GM19455 (cell line): Measurements from ENCODE around the gene LRP6.

Experiments used
- ATAC-seq: cut with Tn5 transposase; IDR thresholded peaks from one replicate; pipeline ENCODE4 v1.9.1; 2021; ENCODE audit not compliant: unreplicated experiment

Gene LRP6

DNA sequence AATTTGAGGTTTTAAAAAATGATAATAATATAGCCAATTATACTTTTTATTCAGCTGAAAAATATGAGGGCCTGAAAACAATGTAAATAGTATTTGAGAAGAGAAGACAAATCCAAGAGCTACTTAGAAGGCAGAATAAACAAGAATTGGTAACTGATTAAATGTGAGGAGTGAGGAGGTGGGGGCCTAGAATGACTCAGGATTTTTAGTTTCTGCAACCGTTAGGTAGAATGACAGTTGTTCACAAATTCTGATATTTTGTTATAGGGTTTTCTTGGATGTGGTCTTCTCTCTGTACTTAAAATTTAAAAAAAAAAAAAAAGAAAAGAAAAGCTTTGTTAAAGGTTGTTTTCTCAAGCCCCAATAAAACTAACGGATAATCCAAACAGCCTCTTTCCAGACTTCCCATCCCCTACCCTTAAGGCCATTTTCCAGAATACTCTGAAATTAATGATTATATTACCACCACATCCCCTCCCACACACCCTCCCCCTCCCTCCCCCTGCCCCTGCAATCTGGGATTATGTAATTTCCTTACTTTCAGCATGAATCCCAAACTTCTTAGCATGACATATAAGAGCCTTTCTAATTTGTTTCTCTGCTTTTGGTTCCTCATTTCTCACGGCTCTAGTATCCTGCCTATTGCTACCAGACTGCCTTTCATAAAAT lies 50.4 kb downstream of the LRP6 start:
- ATAC-seq: no peak

DNA sequence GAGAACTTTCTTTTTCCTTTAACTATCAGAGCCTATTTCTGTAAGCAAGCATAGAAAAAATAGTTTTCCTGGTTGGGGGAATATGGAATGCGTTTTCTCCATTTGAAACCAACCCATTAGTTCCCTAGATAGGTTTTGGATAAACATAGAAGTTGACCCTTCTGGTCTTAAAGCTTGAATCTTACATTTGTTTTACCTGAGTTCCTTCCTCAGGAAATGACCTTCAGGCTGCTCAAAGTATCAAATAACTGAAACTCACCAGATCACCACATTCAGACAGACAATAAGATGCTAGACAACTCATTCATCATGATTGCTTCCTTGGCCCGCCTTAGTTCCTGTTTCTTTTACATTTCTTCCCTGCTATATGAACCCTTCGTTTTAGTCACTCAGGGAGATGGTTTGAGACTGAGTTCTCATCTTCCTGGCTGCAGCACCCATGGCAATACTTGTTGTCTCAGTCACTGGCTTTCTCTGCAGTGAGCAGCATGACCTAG lies 52.2 kb downstream of the LRP6 start:
- no peak for ATAC-seq

DNA sequence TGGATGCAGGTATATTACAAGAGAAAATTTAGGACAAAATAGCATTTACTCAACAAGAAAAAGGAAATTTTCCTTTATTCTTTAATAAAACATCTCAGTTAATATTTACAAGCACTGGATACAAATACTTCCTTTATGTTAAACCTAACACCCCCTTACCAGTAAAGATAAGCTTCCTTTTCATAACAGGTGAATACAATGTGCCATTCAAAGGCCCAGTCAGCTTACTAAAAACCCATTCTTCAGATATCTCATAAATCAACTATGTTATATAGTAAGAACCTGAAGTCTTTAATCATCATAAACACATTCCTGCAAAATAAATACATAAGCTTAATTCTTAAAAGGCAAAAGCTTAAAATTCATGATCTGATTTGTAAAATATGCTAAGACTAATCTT lies 52.6 kb downstream of the LRP6 start:
- ATAC-seq: no peak

DNA sequence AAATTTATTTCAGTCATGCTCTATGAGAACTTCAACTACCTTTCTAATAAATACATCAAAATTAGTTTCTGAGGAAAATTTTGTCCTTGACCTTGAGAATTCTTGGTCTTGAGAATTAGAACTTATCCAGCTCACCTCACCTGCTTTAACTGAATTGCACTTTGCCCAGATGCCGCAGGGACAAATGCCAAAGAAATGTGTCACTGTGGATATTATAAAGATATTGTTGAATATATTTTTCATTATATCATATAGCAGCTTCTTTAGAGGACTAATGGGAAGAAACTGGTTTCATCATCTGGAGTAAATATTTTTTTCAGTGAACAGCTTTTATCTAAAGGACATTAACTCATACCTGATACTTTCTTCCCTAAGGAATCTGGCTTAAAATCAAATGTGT lies 54.1 kb downstream of the LRP6 start:
- no peak for ATAC-seq

DNA sequence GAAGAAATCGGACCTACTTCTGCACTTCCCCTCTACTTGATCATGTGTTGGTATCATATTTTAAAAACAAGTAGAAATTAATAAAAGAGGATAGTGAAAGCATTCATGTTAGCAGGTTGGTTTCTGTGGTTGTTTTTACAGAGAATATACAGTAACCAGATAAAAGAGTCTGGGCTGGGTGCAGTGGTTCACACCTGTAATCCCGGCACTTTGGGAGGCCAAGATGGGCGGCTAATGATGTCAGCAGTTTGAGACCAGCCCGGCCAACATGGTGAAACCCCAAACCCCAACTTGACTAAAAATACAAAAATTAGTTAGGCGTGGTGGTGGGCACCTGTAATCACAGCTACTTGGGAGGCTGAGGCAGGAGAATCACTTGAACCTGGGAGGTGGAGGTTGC lies 55.9 kb downstream of the LRP6 start:
- ATAC-seq: no peak

DNA sequence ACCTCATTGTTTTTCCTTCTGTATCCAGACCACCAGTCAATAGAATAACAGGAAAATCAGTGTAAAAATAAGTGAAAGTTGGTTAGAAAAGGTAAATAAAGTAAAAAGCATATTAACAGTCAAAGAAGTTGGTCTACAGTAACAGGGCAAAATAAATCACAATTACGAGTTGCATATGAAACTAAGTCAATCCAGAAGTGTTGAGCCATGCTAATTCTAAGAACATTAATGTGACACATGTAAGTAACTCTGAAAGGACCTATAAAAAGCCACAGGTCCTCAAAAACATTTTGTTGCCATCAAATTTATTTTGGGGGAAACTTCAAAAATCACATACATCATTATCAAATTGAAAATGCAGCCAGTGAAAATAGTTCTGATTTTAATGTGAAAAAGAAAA lies 56.4 kb downstream of the LRP6 start:
- no peak for ATAC-seq

DNA sequence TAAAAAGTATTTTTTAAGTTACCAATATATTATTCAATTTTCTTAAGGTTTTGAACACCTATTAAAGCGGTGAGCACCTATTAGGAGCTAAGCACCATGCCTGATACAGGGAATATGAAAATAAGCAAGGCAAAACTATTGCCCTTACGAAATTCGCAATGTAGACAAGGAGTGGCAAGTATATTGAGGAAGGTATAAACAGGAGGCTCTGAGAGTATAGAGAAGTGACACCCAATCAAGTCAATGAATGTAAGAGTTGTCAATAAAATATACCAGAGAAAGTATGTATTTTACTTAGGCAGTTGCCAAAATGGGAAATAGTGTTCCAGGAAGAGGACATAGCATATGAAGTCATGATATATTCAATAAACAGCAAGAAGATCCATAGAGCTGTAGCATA lies 57.2 kb downstream of the LRP6 start:
- no peak for ATAC-seq

DNA sequence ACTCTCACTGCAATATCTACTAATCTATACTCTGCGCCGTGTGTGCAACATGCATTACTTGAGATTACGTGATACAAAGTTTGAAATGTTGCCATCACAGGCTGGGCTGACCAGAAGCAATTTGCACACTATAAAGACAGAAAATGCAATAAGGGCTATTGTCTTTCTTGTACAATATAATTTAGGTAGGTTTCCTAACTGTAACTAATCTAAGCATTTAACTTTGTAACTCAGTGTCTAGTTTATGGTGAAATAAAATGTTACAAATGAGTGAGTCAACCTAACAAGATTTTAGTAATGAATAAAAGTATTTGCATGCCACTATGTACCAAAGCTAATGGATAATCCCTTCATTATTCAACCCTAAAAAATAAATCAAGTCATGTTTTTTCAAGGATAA lies 57.8 kb downstream of the LRP6 start:
- no peak for ATAC-seq

DNA sequence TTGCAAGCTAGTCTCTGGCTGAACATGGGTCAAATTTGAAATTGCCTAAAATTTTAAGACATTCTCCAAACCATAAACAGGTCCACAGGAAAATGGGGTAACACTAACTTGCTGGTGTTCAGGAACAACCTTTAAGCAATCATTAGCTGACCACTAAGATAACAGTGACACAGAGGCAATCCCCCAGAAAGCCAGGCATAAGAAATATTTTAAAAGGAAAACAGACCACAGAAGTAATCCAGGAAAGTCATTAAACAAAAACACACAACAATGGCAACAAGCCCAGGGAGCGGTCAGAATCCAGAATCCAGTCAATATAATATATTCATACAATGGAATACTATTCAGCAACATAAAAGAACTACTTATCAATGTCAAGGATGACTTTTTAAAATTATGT lies 59.1 kb downstream of the LRP6 start:
- ATAC-seq: no peak

DNA sequence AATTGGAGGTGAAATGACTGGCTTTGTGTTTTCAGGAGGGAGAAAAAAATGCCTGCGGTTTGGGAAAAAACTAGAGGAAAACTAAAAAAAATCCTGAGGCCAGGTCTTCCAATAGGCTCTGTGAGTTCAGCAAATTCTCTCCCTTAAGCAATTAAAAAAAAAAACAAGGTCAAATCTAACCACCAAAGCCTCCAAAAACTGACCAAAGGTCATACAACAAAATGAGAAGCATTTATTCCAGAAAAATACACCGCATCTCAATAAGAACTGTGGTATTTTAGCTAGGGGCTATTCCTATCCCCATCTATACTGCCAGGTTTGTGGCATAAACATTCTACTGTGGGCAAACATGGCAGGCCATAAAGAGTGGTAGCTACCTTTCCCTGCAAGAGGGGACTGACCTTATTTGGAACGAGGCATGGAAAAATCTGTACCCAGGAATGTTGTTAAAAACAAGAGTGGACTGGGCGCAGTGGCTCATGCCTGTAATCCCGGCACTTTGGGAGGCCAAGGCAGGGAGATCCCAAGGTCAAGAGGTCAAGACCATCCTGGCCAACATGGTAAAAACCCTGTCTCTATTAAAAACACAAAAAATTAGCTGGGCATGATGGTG lies 60.0 kb downstream of the LRP6 start:
- no peak for ATAC-seq

DNA sequence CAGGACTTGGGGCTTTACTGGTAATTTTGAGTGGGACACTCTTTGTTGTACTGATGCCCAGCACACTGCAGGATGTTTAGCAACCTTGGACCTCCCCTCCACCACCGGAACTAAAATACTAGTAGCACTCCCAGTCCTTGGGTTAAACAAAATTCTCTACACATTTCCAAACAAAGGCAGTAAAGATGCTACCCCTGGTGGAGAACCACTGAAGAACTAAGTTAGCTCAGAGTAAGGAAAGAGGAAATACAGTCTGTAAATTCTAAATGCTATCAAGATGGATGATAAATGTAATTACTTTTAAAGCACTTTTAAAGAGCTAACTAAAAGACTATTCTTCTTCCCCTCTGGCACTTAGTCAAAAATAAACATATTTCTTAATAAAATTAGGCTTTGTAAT lies 64.1 kb downstream of the LRP6 start:
- ATAC-seq: no peak

DNA sequence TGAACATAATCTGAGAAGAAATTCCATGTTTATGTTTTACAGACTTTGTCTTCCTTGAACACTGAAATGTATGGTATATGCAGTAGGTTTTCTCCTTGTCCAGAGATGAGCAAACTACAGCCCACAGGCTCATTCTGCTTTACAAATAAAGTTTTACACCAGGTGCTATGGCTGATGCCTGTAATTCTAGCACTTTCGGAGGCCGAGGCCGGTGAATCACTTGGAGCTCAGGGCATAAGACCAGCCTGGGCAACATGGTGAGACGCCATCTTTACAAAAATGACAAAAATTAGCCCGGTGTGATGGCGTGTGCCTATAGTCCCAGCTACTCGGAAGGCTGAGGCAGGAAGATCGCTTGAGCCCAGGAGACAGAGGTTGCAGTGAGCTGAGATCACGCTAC lies 64.7 kb downstream of the LRP6 start:
- ATAC-seq: no peak

DNA sequence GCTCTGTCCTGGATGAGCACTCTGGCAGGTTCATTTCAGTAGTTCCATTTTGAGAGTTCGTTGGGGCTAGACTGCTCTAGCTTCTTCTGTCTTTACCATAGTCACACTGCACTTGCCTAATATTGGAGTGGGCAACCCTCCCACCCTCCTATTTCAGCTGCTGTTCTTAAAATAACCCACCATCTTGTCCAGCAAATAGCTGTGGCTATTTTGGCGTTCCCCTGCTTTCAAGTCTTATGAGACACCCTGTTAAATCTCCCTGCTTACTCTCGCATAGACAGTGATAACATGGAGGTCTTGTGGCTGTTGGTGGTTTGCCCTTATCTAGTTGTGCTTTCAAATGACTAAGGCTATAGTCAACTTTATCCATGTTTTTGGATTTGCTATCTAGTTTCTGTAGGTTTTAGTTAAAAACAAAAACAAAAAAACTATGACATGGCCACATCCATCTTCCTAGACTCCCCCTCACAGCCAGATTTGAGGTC lies 65.5 kb downstream of the LRP6 start:
- ATAC-seq: no peak

DNA sequence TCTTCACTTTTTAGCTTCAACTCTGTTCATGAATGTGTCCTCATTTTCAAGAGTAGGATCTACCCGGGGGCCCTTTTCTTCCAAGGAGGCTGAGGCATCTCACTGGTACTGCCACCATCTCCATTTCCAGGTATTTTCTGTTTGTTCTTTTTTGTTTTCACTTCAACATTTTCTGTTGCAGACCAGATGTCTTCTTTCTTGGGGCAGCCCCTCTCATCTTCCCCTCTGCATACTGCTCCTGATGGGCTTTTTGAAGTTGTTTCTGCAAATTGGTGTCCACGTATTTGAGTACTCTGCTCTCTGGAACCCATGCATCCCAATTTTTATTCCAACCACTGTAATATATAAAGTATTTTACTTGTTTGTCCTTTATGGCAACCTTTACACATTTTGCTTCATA lies 66.5 kb downstream of the LRP6 start:
- ATAC-seq: no peak

DNA sequence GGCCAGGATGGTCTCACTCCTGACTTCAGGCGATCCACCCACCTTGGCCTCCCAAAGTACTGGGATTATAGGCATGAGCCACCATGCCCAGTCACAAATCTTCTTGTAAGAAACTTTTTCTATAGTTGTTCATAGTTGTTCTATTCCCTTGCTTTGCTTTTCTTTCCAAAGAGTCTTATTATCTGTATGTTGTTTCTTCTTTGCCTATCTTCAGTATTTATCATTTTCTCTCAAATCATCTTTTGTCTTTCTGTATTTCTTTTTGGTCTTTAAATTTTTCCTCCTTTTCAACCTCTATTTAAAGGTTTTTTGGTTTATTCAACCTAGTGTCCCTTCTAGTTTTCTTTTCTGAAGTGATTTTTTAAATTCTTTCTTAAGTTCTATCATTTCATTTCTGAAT lies 68.7 kb downstream of the LRP6 start:
- no peak for ATAC-seq

DNA sequence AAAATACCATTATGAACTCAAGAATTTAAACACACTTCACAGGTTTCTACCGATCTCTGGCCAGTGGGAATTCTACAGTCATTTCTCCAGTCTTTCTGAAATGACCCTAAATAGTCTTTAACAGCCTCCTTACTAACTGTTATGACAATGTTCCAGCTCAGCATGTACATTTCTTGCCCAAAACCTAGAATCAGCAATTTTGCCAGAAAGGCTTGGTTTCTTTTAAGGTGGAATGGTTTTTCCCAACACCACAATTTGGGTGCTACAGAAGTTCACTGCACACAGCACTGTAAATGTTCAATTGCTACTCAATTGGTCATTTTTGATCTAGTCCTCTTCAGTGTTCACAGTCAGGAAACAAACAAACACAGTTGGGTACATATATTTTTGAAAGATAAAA lies 69.7 kb downstream of the LRP6 start:
- no peak for ATAC-seq

DNA sequence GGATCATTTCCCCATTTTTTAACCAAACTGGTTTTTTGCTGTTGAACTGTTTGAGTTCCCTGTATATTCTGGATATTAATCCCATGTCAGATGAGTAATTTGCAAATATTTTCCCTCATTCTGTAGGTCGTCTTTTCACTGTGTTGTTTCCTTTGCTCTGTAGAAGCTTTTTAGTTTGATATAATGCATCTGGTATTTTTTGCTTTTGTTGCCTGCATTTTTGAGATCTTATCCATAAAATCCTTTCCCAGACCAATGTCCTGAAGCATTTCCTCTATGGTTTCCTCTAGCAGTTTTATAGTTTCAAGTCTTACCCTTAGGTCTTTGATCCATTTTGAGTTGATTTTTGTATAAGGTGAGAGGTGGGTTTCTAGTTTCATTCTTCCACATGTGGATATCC lies 71.3 kb downstream of the LRP6 start:
- no peak for ATAC-seq

DNA sequence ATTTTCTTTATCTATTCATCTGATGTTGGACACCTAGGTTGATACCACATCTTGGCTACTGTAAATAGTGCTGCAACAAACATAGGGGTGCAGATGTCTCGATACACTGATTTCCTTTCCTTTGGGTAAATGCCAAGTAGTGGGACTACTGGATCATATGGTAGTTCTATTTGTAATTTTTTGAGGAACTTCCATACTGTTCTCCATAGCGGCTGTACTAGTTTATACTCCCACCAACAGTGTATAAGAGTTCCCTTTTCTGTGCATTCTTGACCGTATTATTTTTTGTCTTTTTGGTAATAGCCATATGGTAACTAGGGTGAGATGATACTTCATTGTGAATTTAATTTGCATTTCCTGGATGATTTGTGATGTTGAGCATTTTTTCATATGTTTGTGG lies 71.8 kb downstream of the LRP6 start:
- no peak for ATAC-seq

DNA sequence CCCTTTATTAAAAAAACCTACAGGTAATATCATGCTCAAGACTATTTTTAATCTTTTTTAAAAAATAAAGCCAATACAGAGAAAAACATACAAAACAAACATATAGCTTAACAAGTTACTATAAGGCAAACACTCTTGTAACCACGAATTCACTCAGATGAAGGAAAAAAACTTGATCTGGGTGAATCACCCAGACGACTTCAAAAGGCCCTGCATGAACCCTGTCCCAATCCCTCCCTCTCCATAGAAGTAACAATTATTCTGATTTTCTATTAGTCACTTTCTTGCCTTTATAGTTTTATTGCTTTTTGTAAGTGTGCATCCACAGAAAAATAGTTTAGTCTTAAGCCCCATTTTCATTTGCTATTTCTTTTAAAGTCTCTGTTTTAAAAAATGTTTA lies 72.6 kb downstream of the LRP6 start:
- ATAC-seq: no peak

DNA sequence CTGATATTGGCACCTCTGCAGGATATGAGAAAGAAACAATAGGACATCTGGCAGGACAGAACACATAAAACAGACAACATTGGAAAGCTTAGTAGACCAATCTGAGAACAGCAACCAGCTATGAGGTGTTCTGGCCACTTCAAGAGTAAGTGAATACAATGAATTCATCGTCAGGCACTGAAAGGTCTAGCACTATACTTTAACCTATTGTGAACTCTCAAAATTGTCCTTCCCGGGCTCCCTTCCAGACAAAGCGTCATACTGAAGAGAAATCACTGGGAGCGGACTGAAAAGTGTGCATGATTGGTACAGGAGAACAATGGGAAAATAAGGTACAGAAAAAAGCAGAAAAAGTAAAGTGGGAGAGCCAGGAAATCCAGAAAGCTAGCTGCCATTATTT lies 75.8 kb downstream of the LRP6 start:
- no peak for ATAC-seq

DNA sequence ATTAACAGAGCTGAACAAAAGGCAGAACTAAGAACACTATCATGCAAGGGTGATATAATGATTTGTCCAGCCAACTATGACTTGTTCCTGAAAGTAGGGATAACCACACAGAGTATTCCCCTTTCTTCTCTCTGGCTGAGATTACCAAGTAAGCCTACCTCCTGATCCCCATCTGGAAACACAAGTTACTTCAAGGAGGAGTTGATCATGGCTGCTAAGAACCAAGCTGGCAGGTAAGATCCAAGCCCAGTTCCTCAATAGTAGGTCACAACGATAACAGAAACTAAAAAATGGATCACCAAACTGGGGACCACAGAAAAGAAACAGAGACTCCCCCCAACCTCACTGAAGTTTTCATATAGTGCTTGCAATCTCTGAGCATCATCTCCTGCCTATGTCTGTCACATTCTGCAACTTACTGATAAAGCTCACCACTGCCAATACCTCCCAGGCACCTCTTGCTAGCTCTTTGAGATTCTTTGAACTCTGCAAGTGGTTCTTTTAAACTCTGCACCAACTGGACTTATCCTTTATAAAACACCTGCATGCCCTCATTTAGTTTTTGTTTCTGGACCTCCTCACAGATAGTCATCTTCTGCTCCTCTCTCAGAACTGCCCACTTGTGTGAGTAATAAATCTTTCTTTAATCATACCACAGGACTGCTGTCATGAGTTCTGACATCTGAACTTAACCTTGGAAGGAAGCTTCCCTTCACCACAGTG lies 76.6 kb downstream of the LRP6 start:
- ATAC-seq: no peak

DNA sequence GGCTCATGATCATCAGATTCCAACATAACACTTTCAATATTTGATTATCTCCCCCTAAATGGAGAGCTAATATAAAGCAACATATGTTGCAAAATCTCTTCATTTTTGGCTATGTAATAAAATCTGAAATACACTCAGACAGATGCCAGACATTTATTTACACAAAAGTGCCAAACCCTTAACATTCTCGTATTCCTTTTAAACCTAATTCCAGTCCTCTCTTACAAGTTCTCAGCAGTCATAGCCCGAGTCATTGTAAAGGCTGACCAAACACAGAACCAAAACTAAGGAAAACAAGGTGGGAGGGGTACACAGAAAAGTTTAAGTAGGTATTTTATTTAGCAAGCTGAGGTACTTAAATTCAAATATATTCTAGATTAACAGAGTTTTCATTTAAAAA lies 81.4 kb downstream of the LRP6 start:
- no peak for ATAC-seq
